Myocyte (in vitro differentiated cells): ENCODE data around the gene FBXL2. TPM values are rescaled to one million over a fixed set of nuclear protein-coding genes. Genes with fewer than 3 reads are reported as not detected.
"Not testable (repeated sequence)": the region's sequence is repeated elsewhere in the genome, so short reads cannot be mapped to it uniquely, and the experiment has no call there.

Experiments
- DNase-seq: peaks from one replicate; pipeline ENCODE4 v3.0.0-alpha.2; 2012; ENCODE audit warnings: low read depth
- total RNA-seq: library from RNA; depleted of rRNA; stranded (reverse); fragments of >200 nt; gene quantifications from 2 replicates; pipeline ENCODE4 v1.2.3, GENCODE V29; 2014

Gene FBXL2
- total RNA-seq, 1 donor from 2014 or later: 19.9 TPM

- peak; percentile 15 for DNase-seq
Measured at GRCh38 chr3:33426630-33427317, 149.5 kb downstream of the FBXL2 start.

- no peak for DNase-seq
Measured at GRCh38 chr3:33428734-33429133, 151.5 kb downstream of the FBXL2 start.

- DNase-seq: not testable (repeated sequence)
Measured at GRCh38 chr3:33429306-33429705, 152.1 kb downstream of the FBXL2 start.

GRCh38 chr3:33430061-33430460, 152.8 kb downstream of the FBXL2 start:
- no peak for DNase-seq

GRCh38 chr3:33430571-33430970, 153.3 kb downstream of the FBXL2 start:
- no peak for DNase-seq

- DNase-seq: no peak
Measured at GRCh38 chr3:33433843-33434242, 156.6 kb downstream of the FBXL2 start.

Other genes starting within 250 kb of the FBXL2 start
- gene GLB1, start 180.3 kb upstream of the FBXL2 start, total RNA-seq: 83.2 and 89.8 TPM in 2 replicates
- 3.5 and 4.7 TPM in 2 replicates for gene TMPPE, start 180.3 kb upstream of the FBXL2 start, total RNA-seq
- 155 and 207 TPM in 2 replicates for gene CRTAP, start 163.4 kb upstream of the FBXL2 start, total RNA-seq
- gene SUSD5, start 58.6 kb upstream of the FBXL2 start, total RNA-seq: 8.9 and 10.1 TPM in 2 replicates
- 24.3 and 24.4 TPM in 2 replicates for gene UBP1, start 163.0 kb downstream of the FBXL2 start, total RNA-seq